Measurements from ENCODE around the gene CKS1B. TPM values are rescaled to one million over a fixed set of nuclear protein-coding genes. Genes with fewer than 3 reads are reported as not detected.
A peak's percentile ranks its signal among the peaks of the same experiment; 100 is the strongest.

Gene CKS1B
- total RNA-seq, 3 donors from 2014 or later = 26.8 to 52.4 (median 29.3) TPM

- no peaks in the 10 kb centered on the region for H3K36me3 ChIP-seq (ENCODE audit: low read depth)
- intact Hi-C loops (cut with DNase I, micrococcal nuclease) = loop anchor here in 1 of 2 donors (10.0 kb wide), 1 partner anchor 53 kb away; no protein-coding TSS in a partner anchor
Observed at GRCh38 chr1:154961207-154962155, 13.0 kb upstream of the CKS1B start, which contains the start of gene PYGO2. PYGO2 (minus strand) TSS chr1:154961782; CDS start chr1:154961576, 206 bp downstream.

GRCh38 chr1:154962156-154962749 is 12.2 kb upstream of the CKS1B start:
- peaks cover 17% of the 10 kb centered on the region for H3K4me1 ChIP-seq (ENCODE audit: low read depth)
- intact Hi-C loops (cut with DNase I, micrococcal nuclease) = loop anchor here in 1 of 2 donors (10.0 kb wide), 1 partner anchor 53 kb away; no protein-coding TSS in a partner anchor
- DNase-seq (peak in 2 of 3 donors; percentile 56 to 62), ATAC-seq (peak; percentile 17)
- H3K36me3 ChIP-seq (ENCODE audit: low read depth) = no peaks in the 10 kb centered on the region
- no peaks in the 10 kb centered on the region for H3K9me3 ChIP-seq
- peak overlapping the region; percentile 80 for H3K4me3 ChIP-seq
- TF ChIP-seq CTCF (IDR thresholded peaks at IDR 0.05) = no peak

More at GRCh38 chr1:154961207-154962155, 13.0 kb upstream of the CKS1B start, which contains the start of gene PYGO2:
- Histone ChIP-seq H3K4me1 (ENCODE audit: low read depth) (peaks cover 20% of the 10 kb centered on the region), H3K4me3 (peak within 1 kb of the TSS; percentile 80), H3K9me3 (no peaks in the 10 kb centered on the region)
- TF ChIP-seq CTCF (IDR thresholded peaks at IDR 0.05) = peak; percentile 67
- ATAC-seq (peak; percentile 88), DNase-seq (peak; percentile 84 to 91 (median 90))

GRCh38 chr1:154962795-154963330 is 11.6 kb upstream of the CKS1B start:
- Histone ChIP-seq H3K4me1 (ENCODE audit: low read depth) (peaks cover 17% of the 10 kb centered on the region), H3K4me3 (no peak overlapping the region), H3K9me3 (no peaks in the 10 kb centered on the region), H3K36me3 (ENCODE audit: low read depth) (no peaks in the 10 kb centered on the region)
- intact Hi-C loops (cut with DNase I, micrococcal nuclease) = loop anchor here in 1 of 2 donors (10.0 kb wide), 1 partner anchor 52 kb away; no protein-coding TSS in a partner anchor
- DNase-seq = peak in 2 of 3 donors; percentile 38 to 49
- ATAC-seq = no peak
- TF ChIP-seq CTCF (IDR thresholded peaks at IDR 0.05) = no peak

- Histone ChIP-seq H3K4me1 (ENCODE audit: low read depth) (peaks cover 17% of the 10 kb centered on the region), H3K9me3 (no peaks in the 10 kb centered on the region), H3K4me3 (no peak overlapping the region), H3K36me3 (ENCODE audit: low read depth) (no peaks in the 10 kb centered on the region)
- peak in 2 of 3 donors; percentile 12 to 27 for DNase-seq
- intact Hi-C loops (cut with DNase I, micrococcal nuclease) = loop anchor here in 1 of 2 donors (10.0 kb wide), 1 partner anchor 51 kb away; no protein-coding TSS in a partner anchor
- no peak for ATAC-seq
- TF ChIP-seq CTCF (IDR thresholded peaks at IDR 0.05) = no peak
Observed at GRCh38 chr1:154963643-154964042, 10.8 kb upstream of the CKS1B start.

DNA sequence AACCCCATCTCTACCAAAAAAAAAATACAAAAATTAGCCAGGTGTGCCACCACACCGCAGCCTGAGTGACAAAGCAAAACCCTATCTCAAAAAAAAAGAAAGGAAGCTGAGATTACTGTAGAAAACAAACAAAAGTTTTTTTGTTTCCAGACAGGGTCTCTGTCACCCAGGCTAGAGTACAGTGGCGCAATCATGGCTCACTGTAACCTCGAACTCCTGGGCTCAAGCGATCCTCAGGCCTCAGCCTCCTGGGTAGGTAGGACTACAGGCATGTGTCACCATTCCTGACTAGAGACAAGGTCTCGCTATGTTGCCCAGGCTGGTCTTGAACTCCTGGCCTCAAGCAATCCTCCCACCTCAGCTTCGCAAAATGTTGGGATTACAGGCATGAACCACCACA is 10.1 kb upstream of the CKS1B start:
- H3K9me3 ChIP-seq = no peaks in the 10 kb centered on the region
- intact Hi-C loops (cut with DNase I, micrococcal nuclease) = loop anchor here in 1 of 2 donors (10.0 kb wide), 1 partner anchor 50 kb away; no protein-coding TSS in a partner anchor
- peak in 2 of 3 donors; percentile 14 to 27 for DNase-seq
- TF ChIP-seq CTCF (IDR thresholded peaks at IDR 0.05) = no peak
- no peak overlapping the region for H3K4me3 ChIP-seq
- ATAC-seq = no peak
- no peaks in the 10 kb centered on the region for H3K36me3 ChIP-seq (ENCODE audit: low read depth)
- H3K4me1 ChIP-seq (ENCODE audit: low read depth) = peaks cover 17% of the 10 kb centered on the region
